ENCODE measurements around the gene CDK5. TPM values are rescaled to one million over a fixed set of nuclear protein-coding genes. Genes with fewer than 3 reads are reported as not detected.
A peak's percentile ranks its signal among the peaks of the same experiment; 100 is the strongest.

CDK5 gene
- polyA plus RNA-seq, 1 experiment, result 23.8 TPM

DNA sequence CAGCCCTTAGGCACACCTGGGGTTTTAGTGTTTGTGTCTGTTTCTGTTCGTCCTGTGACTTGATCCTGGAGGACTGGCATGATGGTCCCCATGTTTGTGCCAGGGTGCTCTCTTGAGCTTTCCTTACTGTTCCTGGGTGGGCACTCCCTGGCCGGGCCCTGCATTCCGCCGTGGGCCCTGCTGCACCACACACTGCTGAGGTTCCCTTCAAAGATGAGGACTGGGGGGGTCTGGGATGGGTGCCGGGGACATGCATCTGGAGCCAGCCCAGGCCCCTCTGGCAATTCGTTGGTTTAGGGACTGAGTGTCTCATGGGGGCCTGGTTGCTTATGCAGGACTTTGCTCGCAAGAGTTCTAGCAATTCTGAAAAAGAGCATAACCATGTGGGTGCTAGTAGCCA is 33.3 kb upstream of the CDK5 start:
- CTCF ChIA-PET, result interaction anchor here (0.6 to 8.9 kb wide), 4 partner anchors 10 to 73 kb away, joined by 3 to 86 read pairs (median 8); partner anchors contain the start of gene FASTK
- no peak for DNase-seq (ENCODE audit: low read depth, low spot score)
- Histone ChIP-seq H3K27me3 (ENCODE audit: control insufficient read depth, insufficient read depth, low read length) (no peaks in the 10 kb centered on the region), H3K27ac (ENCODE audit: low read depth, low read length) (no peak overlapping the region), H3K9me3 (ENCODE audit: control insufficient read depth, insufficient read depth, low read length) (no peaks in the 10 kb centered on the region; the same call in 1 of the 2 replicates), H3K4me3 (ENCODE audit: low read depth, low read length) (no peak overlapping the region)
- TF ChIP-seq, protein P1, sequence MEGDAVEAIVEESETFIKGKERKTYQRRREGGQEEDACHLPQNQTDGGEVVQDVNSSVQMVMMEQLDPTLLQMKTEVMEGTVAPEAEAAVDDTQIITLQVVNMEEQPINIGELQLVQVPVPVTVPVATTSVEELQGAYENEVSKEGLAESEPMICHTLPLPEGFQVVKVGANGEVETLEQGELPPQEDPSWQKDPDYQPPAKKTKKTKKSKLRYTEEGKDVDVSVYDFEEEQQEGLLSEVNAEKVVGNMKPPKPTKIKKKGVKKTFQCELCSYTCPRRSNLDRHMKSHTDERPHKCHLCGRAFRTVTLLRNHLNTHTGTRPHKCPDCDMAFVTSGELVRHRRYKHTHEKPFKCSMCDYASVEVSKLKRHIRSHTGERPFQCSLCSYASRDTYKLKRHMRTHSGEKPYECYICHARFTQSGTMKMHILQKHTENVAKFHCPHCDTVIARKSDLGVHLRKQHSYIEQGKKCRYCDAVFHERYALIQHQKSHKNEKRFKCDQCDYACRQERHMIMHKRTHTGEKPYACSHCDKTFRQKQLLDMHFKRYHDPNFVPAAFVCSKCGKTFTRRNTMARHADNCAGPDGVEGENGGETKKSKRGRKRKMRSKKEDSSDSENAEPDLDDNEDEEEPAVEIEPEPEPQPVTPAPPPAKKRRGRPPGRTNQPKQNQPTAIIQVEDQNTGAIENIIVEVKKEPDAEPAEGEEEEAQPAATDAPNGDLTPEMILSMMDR (IDR thresholded peaks at IDR 0.05; ENCODE audit: low read depth, low read length), result no peak
- POLR2A ChIA-PET, result no interaction called here

DNA sequence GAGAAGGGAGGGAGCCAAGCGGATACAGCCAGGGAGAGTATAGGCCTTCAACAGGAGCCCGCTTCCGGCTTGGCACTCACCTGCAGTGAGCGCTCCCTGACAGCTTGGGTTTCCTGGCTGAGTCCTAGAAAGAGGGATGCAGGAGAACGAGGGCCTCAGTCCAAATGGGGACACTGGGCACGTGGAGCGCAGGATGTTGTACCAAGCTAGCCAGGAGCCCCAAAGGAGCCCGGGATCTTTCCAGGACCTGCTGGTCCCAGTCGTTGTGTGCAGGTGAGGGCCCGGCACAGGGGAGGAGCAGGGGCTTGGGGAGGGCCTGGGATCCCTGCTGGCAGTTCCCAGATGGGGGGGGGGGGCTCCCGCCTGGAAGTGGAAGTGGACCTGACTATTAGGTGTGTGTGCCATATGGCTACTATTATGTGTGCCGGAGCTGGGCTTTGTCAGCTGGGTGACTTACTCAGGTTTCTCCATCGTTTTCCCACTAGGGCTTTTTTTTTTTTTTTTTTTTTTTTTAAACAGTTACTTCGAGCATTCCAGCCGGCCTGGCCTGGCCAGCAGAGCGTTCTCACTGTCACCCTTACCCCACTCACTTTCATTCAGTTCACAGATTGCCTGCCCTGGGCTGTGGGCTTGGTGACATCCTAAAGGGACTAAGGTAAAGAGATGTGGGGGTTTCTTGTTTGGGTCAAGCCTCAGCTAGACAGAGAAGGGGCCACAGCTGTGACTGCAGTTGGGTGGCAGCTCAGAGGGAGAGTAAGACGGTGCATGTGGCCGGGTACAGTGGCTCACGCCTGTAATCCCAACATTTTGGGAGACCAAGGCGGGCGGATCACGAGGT is 32.4 kb upstream of the CDK5 start:
- H3K27ac ChIP-seq (ENCODE audit: low read depth, low read length), result peak overlapping the region; percentile 80
- no peak for DNase-seq (ENCODE audit: low read depth, low spot score)
- TF ChIP-seq, protein P1 (IDR thresholded peaks at IDR 0.05; ENCODE audit: low read depth, low read length), result no peak
- POLR2A ChIA-PET, result interaction anchor here (0.6 to 1.4 kb wide), 3 partner anchors 15 to 28 kb away, joined by 3 to 4 read pairs (median 4); no protein-coding TSS in a partner anchor
- no peaks in the 10 kb centered on the region; the same call in 1 of the 2 replicates for H3K9me3 ChIP-seq (ENCODE audit: control insufficient read depth, insufficient read depth, low read length)
- no peaks in the 10 kb centered on the region for H3K27me3 ChIP-seq (ENCODE audit: control insufficient read depth, insufficient read depth, low read length)
- H3K4me3 ChIP-seq (ENCODE audit: low read depth, low read length), result peak overlapping the region; percentile 77
- CTCF ChIA-PET, result interaction anchor here (0.7 to 8.9 kb wide), 4 partner anchors 13 to 73 kb away, joined by 3 to 86 read pairs (median 8); no protein-coding TSS in a partner anchor

DNA sequence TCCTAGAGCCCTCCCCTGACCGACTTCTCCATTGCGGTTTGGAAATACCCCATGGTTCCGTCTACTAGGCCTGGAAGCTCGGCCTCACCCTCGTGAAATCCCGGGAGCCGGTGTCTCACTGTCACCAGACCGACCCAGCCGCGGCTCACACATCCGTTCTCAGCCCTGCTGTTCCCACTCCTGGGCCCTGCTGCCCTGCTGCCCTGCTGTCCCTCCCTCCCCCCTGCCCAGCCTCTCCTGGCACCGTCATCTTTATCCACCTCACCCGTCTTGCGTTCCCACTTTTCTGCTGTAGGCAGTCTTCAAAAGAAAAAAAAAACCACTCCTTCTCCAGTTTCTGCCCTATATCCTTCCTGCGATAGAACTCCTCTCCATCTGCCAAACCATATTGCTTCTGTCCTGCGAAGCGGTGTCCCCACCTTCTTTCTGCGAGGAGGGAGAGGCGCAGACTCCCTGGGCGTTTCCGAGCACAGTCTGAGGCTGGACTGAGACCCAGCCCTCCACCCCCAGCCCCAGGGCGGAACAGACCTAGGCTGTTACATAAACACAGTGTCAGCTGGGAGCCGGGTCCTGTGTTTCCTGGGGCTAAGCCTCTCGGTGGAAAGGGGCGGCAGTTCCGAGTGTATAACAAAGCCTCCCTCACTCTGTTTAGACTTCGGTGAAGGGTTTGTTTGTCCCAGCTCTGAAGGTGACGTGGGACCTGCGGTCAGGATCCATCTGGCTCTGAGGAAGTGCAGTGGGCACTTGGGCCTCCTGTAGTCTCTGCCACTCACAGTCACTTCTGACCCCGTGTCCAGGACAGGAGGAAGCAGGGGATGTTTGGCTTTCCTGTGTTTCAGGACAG is 31.4 kb upstream of the CDK5 start:
- ChIA-PET POLR2A (interaction anchor here (1.2 to 1.4 kb wide), 2 partner anchors 16 to 21 kb away, joined by 3 to 4 read pairs; no protein-coding TSS in a partner anchor), CTCF (interaction anchor here (2.4 to 8.9 kb wide), 2 partner anchors 22 to 35 kb away, joined by 8 to 86 read pairs; no protein-coding TSS in a partner anchor)
- Histone ChIP-seq H3K27ac (ENCODE audit: low read depth, low read length) (peak overlapping the region; percentile 80), H3K4me3 (ENCODE audit: low read depth, low read length) (peak overlapping the region; percentile 77), H3K27me3 (ENCODE audit: control insufficient read depth, insufficient read depth, low read length) (no peaks in the 10 kb centered on the region), H3K9me3 (ENCODE audit: control insufficient read depth, insufficient read depth, low read length) (no peaks in the 10 kb centered on the region; the same call in 1 of the 2 replicates)
- TF ChIP-seq, protein P1 (IDR thresholded peaks at IDR 0.05; ENCODE audit: low read depth, low read length), result no peak
- DNase-seq (ENCODE audit: low read depth, low spot score), result no peak

DNA sequence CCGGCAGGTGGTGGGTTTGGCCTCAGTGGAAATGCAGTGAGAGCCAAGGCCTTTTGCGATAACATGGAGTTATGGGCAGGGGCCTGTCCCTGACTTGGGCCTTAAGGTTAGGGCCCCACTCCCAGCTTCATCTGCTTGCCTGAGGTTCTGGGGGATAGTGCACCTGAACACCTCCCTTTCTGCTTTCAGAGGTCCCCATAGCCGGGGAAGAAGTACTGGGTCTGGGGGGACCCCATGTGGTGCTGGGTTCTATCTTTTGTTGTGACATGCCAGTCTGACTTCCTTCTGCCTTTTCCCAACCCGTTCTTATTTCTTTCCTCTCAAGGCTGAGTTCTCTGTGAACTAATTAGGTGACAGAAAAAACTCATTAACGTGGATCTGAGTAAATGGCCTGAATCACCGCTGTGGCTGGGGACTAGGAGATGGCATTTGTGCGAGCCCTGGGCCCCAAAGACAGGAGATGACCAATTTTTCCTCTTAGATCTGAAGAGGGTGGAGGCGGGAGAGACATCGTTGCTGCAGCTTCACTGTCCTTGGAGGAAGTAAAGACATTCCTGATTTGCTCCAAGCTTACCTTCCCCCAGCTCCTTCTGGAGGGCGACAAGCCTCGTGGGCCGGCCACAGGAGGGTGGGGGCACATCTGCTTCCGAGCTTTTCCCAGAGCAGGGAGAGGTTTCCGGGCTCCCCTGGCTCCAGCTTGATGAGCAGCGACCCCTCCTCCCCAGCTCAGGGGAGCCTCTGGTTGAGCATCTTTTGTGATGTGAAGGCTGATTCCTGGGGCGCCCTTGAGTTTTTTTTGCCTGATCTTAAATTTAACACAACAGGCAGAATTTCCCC is 30.5 kb upstream of the CDK5 start:
- Histone ChIP-seq H3K9me3 (ENCODE audit: control insufficient read depth, insufficient read depth, low read length) (no peaks in the 10 kb centered on the region; the same call in 1 of the 2 replicates), H3K4me3 (ENCODE audit: low read depth, low read length) (peak overlapping the region; percentile 77), H3K27ac (ENCODE audit: low read depth, low read length) (peak overlapping the region; percentile 80), H3K27me3 (ENCODE audit: control insufficient read depth, insufficient read depth, low read length) (no peaks in the 10 kb centered on the region)
- no peak for DNase-seq (ENCODE audit: low read depth, low spot score)
- CTCF ChIA-PET, result interaction anchor here (0.7 to 8.9 kb wide), 3 partner anchors 23 to 36 kb away, joined by 3 to 86 read pairs (median 8); no protein-coding TSS in a partner anchor
- POLR2A ChIA-PET, result interaction anchor here (1.4 kb wide), 1 partner anchor 17 kb away, joined by 4 read pairs; no protein-coding TSS in a partner anchor
- TF ChIP-seq, protein P1 (IDR thresholded peaks at IDR 0.05; ENCODE audit: low read depth, low read length), result no peak

Measured in AG04450 (cell line).